NCI-H69 (cell line): ENCODE results near the gene PPP1R26.

Source experiments
- DNase-seq: peaks from one replicate; lab custom pipeline; 2025; lab: John Stamatoyannopoulos, UW

The PPP1R26 gene

DNA sequence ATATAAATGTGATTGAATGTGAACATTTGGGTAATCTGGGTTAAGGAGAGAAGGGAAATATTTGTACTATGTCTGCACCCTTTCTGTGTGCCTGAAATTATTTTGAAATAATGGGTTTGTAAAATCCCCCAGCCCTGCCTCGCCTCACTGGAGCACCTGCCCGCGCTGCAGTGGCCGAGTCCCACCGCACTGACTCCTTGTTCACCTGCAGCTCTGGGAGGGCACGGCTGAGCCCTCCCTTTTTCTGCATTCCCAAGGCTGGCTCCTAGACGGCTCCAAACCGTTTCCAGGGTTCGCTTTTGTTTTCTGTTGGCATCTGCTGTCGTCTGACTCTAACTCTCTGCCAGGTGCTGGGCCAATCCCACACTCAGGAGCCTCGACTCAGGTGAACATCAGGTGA, 17.6 kb upstream of the PPP1R26 start:
- peak; percentile 41 for DNase-seq

- peak; percentile 10 for DNase-seq
Measured at GRCh38 chr9:135463140-135463539, 16.4 kb upstream of the PPP1R26 start.

DNA sequence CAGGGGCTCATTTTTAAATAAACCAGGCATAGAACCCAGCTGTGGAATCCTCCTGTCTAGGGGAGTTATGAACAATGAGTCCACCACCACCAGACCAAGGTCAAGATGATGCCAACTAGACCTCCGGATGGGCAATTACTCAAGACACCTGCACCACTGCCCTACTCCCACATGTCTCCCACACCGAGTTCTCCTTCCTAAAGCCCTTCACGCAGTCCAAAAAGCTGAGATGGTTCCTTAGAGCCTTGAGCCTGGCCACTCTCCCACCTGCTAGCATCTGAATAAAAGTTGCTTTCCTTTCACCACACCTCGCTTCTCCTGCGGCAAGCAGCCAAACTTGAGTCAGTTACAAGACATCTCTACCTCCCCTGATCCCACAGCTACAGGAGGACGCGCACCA, 15.4 kb upstream of the PPP1R26 start:
- DNase-seq: no peak

GRCh38 chr9:135468854-135469521, 10.6 kb upstream of the PPP1R26 start:
- DNase-seq: no peak

DNA sequence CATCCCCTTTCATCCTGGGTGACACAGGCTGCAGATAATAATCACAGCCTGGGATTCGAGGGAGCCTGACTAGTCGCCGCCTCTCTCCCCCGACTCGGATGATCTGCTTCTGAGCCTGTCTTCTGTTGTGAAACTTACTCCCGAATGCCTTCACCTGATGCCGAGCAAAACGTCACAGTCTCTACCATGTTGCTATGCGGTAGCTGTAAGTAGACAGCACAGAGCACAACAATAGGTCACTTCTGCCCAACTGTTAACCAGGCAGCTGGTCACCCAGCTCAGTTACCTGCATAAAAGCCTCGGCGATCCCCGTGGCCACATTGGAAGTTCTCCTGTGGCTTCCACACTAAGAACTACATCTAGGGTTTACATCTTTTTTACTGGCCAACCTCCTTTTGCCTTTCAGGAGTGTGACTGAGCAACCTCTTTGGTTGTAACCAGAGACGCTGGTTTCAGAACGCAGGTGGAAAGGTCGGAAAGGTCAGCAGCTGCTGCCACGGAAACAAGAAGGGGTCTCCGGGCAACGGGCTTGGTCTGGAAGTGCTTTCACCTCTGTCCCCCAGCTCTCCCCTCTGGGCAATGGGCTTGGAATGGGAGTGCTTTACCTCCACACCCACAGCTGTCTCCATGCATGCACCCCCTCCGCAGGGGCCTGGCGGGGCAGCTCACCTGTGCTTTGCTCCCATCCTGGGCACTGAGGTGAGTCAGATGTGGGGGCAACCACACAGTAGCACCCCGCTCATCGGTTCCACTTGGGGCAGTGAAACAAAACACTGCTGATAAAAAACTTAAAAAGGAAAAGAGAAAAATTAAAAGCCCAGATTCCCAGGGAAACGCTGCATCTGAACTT, 7.6 kb upstream of the PPP1R26 start:
- peak; percentile 59 for DNase-seq

DNA sequence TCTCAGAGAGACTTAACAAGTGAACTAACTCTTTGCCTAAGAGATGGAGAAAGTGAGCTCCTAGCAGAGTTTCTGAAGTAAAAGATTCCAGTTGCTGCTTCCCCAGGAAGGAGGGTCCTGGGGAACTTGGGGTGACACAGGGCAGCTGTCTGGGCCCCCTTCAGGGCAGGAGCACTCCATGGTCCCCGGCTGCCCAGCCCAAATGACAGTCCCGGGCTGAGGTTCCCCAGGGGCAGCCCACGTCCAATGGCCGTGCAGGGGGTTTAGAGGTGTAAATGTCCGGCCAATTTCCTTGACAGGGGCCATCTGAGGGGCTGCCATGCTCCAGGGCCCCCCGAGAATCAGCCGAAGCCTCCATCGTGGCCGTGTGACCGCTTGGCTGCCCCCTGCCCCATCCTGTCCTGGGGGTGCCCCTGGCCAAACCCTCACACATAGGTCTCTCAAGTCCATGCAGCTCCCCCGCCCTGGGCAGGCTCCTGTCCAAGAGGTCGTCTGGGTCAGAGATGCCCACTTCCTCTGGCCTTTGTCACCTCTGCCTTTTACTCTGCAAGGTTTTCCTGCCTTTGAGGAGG, 5.5 kb upstream of the PPP1R26 start:
- DNase-seq: no peak

DNA sequence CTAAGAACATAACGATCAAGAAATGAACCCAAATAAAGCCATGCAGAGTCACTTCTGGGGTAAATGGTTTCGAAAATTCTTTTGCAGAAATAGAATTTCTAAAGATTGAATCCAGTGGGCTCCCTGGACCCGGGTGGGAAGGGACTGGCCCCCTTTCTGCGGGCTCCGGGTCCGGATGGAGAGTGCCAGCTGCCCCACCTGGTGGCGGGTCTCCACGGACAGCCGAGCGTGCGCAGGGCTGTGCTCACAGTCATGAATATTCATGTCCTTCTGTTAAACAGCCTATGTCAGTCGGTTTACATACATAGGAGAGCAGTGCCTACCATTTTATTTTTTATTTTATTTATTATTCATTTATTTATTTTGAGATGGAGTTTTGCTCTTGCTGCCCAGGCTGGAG, 4.7 kb upstream of the PPP1R26 start:
- peak; percentile 60 for DNase-seq

DNA sequence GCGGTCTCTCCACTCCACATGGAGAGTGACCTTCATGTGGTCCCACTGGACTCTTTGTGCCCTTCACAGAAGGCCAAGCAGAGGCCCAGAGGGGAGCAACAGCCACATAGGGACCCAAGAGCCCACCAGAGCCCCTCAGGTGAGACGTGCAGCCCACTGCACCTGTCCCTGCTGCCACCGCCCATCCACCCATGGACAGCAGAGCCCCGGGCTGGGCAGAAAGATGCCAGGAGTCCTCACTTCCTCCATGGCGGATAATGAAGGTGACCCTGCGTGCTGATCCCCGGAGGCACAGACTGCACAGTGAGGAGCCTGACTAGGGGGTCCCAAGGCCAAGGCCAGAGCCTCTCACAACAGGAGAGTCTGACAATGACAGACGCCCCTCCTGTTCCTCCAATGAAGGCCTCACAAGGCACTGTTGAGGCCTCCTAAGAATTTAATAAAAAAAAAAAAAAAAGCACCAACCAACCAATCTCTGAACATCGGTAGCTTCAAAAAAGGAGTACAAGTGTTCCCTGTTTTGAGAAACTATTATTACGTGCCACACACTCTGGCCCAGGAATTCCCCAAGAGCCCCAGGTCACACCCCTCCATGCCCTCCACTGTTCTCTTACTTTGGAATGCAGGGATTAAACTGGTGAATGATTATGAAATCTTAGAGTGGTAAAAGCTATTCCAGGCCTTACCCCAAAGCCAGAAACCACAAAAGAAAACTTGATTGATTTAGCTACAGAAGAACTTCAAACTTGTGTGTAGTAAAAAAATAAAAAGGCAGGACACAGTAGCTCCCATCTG, 2.8 kb upstream of the PPP1R26 start:
- no peak for DNase-seq

GRCh38 chr9:135478191-135478590, 1.4 kb upstream of the PPP1R26 start:
- no peak for DNase-seq

GRCh38 chr9:135478829-135479468, 633 bp upstream of the PPP1R26 start:
- peak; percentile 64 for DNase-seq

- DNase-seq: peak; percentile 63
Measured at GRCh38 chr9:135480071-135480939, 723 bp downstream of the PPP1R26 start.

DNA sequence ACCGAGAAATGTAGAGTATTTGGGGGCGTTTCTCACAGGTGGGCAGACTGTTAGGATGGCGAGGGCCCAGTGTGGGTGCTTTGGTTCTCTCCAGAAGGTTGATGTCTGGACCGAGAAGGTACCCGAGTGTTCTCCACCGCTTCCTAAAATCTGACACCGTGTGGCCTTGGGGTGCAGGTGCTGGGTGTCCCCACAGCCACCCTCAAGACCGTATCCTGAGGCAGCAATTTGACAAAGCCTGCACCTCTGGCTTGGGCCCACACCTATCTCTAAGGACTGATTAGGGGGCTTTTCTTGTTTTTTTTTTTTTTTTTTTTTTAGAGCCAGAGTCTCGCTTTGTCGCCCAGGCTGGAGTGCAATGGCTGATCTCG, 1.3 kb downstream of the PPP1R26 start:
- no peak for DNase-seq

DNA sequence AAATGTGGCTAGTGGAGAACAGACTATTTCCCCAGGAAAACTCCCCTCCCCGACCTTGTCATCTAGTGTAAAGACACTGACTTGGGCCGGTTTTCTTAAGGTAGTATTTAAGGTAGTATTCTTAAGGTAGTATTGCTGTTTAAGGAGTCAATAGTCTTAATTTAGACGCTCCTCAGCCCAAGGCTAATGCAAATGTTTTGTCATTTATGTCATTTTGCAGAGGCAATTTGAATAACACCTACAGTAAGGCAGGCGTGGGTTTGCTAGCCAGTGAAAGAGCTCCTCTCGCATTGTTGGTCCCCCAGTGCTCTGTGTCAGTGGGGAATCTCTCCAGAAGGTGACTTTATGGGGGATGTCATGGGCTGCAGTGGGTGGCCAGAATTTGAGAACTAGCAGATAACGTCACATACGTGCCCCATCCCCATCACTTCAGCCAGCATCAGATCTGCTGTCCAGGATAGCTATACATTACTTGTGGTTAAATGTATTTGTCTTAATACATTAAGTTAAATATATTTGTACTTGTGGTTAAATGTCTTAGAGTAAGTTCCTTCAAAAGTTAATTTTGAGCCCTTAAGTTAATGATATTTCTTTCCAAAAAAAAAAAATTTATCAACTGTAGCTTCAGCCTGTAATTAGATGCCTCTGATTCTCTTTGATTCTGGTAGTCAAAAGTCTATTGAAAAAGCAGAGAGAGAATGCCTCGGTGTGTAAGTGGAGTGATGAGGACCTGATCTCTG, 2.6 kb downstream of the PPP1R26 start:
- no peak for DNase-seq

DNA sequence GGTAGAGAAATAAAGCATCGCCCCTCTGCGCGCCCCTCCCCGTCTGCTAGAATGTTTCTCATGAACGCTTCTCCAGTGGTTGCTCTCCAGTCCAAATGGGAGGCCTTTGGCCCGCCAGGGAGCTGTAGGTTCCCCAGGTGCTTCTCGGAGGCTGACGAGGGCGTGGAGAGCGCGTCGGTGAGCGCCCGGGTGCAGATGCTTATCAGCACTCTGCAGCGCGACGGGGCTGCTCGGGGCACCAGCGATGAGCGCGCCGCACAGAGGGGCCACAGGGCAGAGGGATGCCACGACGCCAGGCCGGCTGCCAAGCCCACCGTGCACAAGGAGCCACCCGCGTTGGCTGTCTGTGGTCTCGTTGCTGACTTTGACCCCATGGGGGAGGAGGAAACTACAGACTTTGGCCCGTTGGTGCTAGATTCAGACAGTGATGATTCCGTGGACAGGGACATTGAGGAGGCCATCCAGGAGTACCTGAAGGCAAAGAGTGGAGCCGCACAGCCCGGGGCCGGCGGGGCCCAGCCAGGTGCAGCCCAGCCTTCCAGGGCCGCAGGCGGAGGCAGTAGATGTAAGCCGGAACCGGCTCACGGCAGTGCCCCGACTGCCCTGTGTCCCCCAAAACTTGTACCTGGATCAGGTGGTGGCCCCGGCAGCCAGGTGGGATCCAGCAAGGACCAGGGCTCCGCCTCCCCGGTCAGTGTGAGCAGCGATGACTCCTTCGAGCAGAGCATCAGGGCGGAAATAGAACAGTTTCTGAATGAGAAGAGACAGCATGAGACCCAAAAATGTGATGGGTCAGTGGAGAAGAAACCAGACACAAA, 5.1 kb downstream of the PPP1R26 start:
- no peak for DNase-seq

DNA sequence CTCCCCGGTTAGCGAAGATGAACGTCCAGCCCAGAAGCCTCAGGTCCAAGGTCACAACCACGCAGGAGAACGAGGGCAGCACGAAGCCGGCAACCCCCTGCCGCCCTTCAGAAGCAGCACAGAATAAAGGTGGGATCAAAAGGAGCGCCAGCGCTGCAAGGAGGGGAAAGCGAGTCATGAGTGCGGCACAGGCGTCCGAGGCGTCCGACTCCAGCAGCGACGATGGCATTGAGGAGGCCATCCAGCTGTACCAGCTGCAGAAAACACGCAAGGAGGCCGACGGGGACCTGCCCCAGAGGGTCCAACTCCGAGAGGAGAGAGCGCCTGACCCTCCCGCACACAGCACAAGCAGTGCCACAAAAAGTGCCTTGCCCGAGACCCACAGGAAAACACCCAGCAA, 5.8 kb downstream of the PPP1R26 start:
- no peak for DNase-seq

DNA sequence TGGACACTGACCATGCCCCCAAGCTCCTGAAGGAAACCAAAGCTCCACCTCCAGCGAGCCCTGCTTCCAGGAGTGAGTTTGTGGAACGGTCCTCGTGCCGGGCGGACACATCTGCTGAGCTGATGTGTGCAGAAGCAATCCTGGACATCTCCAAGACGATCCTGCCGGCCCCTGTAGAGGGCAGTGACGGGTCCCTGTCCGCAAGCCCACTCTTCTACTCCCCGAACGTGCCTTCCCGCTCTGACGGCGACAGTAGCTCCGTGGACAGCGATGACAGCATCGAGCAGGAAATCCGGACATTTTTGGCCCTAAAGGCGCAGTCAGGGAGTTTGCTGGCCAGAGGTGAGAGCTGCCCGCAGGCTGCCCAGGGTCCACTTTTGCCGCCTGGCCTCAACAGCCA, 6.2 kb downstream of the PPP1R26 start:
- DNase-seq: no peak

GRCh38 chr9:135486267-135487065, 6.9 kb downstream of the PPP1R26 start:
- no peak for DNase-seq

- DNase-seq: no peak
Measured at GRCh38 chr9:135487281-135488012, 7.9 kb downstream of the PPP1R26 start.
